Measurements from ENCODE around the gene BTG2.

GRCh38 chr1:203278082-203278884 is 27.0 kb upstream of the BTG2 start:
- no peak for TF ChIP-seq EZH2 (IDR thresholded peaks at IDR 0.05; ENCODE audit: insufficient read depth, poor library complexity, severe bottlenecking)
- no peak for TF ChIP-seq EZH2phosphoT487 (IDR thresholded peaks at IDR 0.05; ENCODE audit: insufficient read depth, low read depth)
